EL (cell line): Measurements from ENCODE around the gene TNFAIP8L2.
"Not testable (repeated sequence)": the region's sequence is repeated elsewhere in the genome, so short reads cannot be mapped to it uniquely, and the experiment has no call there.

Experiments used
- DNase-seq: peaks from one replicate; pipeline ENCODE4 v3.0.0-alpha.2; 2016

TNFAIP8L2 gene

GRCh38 chr1:151193304-151193703 is 36.9 kb downstream of the TNFAIP8L2 start:
- DNase-seq, result no peak

- DNase-seq, result peak; percentile 25
Measured at GRCh38 chr1:151193856-151194255, 37.4 kb downstream of the TNFAIP8L2 start.

- DNase-seq, result peak; percentile 97
Measured at GRCh38 chr1:151194894-151195594, 38.6 kb downstream of the TNFAIP8L2 start.

- peak; percentile 90 for DNase-seq
Measured at GRCh38 chr1:151196292-151196800, 39.9 kb downstream of the TNFAIP8L2 start.

GRCh38 chr1:151197863-151198253 is 41.4 kb downstream of the TNFAIP8L2 start:
- DNase-seq, result no peak

GRCh38 chr1:151198254-151199127 is 42.0 kb downstream of the TNFAIP8L2 start, which contains the start of gene PIP5K1A:
Gene PIP5K1A (plus strand): TSS chr1:151198552. CDS start chr1:151198997, 445 bp downstream.
- peak; percentile 98 for DNase-seq

- DNase-seq, result peak; percentile 96
Measured at GRCh38 chr1:151199873-151200581, 43.6 kb downstream of the TNFAIP8L2 start.

GRCh38 chr1:151205381-151205965 is 49.0 kb downstream of the TNFAIP8L2 start:
- DNase-seq, result not testable (repeated sequence)
